PC-9 (cell line): ENCODE results near the gene KCNK3. TPM values are rescaled to one million over a fixed set of nuclear protein-coding genes. Genes with fewer than 3 reads are reported as not detected.

Source experiments
- BruUV-seq: library from RNA; stranded (reverse); fragments of 400-500 nt; replicated peaks from 2 replicates; lab custom pipeline; 2021; lab: Mats Ljungman, UMichigan
- CTCF ChIA-PET: fragments of 300-600 bp; sonication (Branson Sonifier 250); formaldehyde crosslinking; loops from one replicate; lab custom pipeline; 2022; ENCODE audit warnings: antibody characterized with exemption; lab: Charles Lee
- POLR2A ChIA-PET: fragments of 300-600 bp; sonication (Branson Sonifier 250); formaldehyde crosslinking; loops from one replicate; lab custom pipeline; 2022; ENCODE audit warnings: antibody characterized with exemption; ENCODE audit not compliant: unreplicated experiment; lab: Charles Lee
- DNase-seq, 2 experiments: peaks; one replicate each; pipeline versions ENCODE4 v3.0.0 to v3.0.0-alpha.2; 2015 to 2022; ENCODE audit warnings: mixed read lengths in 1 of 2
- H2AFZ ChIP-seq: fragments of 200-600 bp; sonication (generic); 2 replicates; pipeline ENCODE4 v1.8.1; 2017; ENCODE audit warnings: antibody characterized with exemption
- H3F3A ChIP-seq: fragments of 200-600 bp; sonication (generic); 2 replicates; pipeline ENCODE4 v1.8.1; 2017; ENCODE audit warnings: antibody characterized with exemption, mild to moderate bottlenecking, low read depth; ENCODE audit not compliant: insufficient read depth
- H3K27ac ChIP-seq: fragments of 200-600 bp; sonication (generic); 2 replicates; pipeline ENCODE4 v1.6.1; 2016; ENCODE audit warnings: mixed run types
- H3K27me3 ChIP-seq: fragments of 200-600 bp; sonication (generic); 2 replicates; pipeline ENCODE4 v1.6.1; 2016; ENCODE audit warnings: low read depth, mixed run types; ENCODE audit not compliant: insufficient read depth
- H3K36me3 ChIP-seq: fragments of 200-600 bp; sonication (generic); 2 replicates; pipeline ENCODE4 v1.6.1; 2016; ENCODE audit warnings: low read depth, mixed run types
- H3K4me1 ChIP-seq: fragments of 200-600 bp; sonication (generic); replicated peaks from 2 replicates; pipeline ENCODE4 v1.6.1; 2016; ENCODE audit warnings: mixed run types; ENCODE audit not compliant: insufficient read depth
- H3K4me2 ChIP-seq: fragments of 200-600 bp; sonication (generic); 2 replicates; pipeline ENCODE4 v1.6.1; 2017; ENCODE audit warnings: mixed run types
- H3K4me3 ChIP-seq: fragments of 200-600 bp; sonication (generic); 2 replicates; pipeline ENCODE4 v1.6.1; 2016; ENCODE audit warnings: mixed run types
- H3K79me2 ChIP-seq: fragments of 200-600 bp; sonication (generic); 2 replicates; pipeline ENCODE4 v1.6.1; 2017; ENCODE audit warnings: low read depth, mixed run types
- H3K9me2 ChIP-seq: fragments of 200-600 bp; sonication (generic); 2 replicates; pipeline ENCODE4 v1.8.1; 2017; ENCODE audit warnings: mild to moderate bottlenecking; ENCODE audit not compliant: insufficient read depth
- H3K9me3 ChIP-seq: fragments of 200-600 bp; sonication (generic); 2 replicates; pipeline ENCODE4 v1.8.1; 2016; ENCODE audit warnings: low read depth; ENCODE audit not compliant: insufficient read depth
- H4K20me1 ChIP-seq: fragments of 200-600 bp; sonication (generic); 2 replicates; pipeline ENCODE4 v1.8.1; 2017; ENCODE audit not compliant: insufficient read depth
- EZH2 ChIP-seq: fragments of 200-600 bp; sonication (generic); IDR thresholded peaks from 2 replicates; pipeline ENCODE4 v1.8.0; 2017; ENCODE audit warnings: antibody characterized with exemption, low read depth
- intact Hi-C: fragments of 100-400 bp; cut with micrococcal nuclease; formaldehyde crosslinking; loops from one replicate; pipeline ENCODE4 v1.10.0; 2022; ENCODE audit not compliant: unreplicated experiment
- total RNA-seq: library from RNA; stranded (reverse); gene quantifications from 2 replicates; pipeline ENCODE4 v1.2.3, GENCODE V29; 2021
- TF ChIP-seq, protein P1 (sequence below): fragments of 200-600 bp; sonication (generic); conservative IDR thresholded peaks from 2 replicates; pipeline ENCODE4 v1.6.1; 2017; ENCODE audit warnings: mixed run types, antibody characterized with exemption, mild to moderate bottlenecking, moderate library complexity

Gene KCNK3
- total RNA-seq, 1 experiment from 2014 or later: not detected

DNA sequence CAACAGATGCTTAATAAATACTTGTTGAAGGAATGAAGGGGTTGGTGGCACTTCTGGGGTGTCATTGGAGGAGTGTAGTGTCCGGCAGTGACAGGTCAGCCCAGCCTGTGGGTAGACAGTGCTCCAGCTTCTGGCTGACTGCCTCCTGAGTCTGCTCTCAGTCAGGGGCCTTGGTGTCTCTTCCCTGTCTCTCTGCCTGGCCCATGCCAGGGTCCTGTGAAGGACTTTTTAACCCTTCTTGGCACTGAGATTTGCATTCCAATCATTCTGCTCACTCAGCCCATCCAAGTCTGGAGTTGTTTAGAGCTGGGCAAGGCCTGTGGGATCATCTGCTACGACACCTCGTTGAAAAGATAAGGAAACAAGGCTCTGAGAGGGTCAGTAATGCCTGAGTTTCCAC is 1.4 kb upstream of the KCNK3 start:
- ChIA-PET POLR2A (no interaction called here), CTCF (interaction anchor here (0.6 kb wide), 1 partner anchor 113 kb away, joined by 3 read pairs; no protein-coding TSS in a partner anchor)
- Histone ChIP-seq H3K4me3 (no peak overlapping the region), H3K36me3 (no peaks in the 10 kb centered on the region), H3K27ac (no peak overlapping the region), H4K20me1 (no peaks in the 10 kb centered on the region), H3K4me1 (peaks cover 5% of the 10 kb centered on the region; the same call in 1 of the 2 replicates), H3K79me2 (no peaks in the 10 kb centered on the region), H3K9me2 (no peaks in the 10 kb centered on the region), H3K9me3 (no peaks in the 10 kb centered on the region), H2AFZ (no peak overlapping the region), H3F3A (peaks cover 5% of the 10 kb centered on the region; the same call in 1 of the 2 replicates), H3K4me2 (no peak overlapping the region), H3K27me3 (no peaks in the 10 kb centered on the region)
- no TSS peak for BruUV-seq
- intact Hi-C loops: no loop called here
- no peak for TF ChIP-seq EZH2
- TF ChIP-seq, protein P1, sequence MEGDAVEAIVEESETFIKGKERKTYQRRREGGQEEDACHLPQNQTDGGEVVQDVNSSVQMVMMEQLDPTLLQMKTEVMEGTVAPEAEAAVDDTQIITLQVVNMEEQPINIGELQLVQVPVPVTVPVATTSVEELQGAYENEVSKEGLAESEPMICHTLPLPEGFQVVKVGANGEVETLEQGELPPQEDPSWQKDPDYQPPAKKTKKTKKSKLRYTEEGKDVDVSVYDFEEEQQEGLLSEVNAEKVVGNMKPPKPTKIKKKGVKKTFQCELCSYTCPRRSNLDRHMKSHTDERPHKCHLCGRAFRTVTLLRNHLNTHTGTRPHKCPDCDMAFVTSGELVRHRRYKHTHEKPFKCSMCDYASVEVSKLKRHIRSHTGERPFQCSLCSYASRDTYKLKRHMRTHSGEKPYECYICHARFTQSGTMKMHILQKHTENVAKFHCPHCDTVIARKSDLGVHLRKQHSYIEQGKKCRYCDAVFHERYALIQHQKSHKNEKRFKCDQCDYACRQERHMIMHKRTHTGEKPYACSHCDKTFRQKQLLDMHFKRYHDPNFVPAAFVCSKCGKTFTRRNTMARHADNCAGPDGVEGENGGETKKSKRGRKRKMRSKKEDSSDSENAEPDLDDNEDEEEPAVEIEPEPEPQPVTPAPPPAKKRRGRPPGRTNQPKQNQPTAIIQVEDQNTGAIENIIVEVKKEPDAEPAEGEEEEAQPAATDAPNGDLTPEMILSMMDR: no peak
- DNase-seq: no peak

DNA sequence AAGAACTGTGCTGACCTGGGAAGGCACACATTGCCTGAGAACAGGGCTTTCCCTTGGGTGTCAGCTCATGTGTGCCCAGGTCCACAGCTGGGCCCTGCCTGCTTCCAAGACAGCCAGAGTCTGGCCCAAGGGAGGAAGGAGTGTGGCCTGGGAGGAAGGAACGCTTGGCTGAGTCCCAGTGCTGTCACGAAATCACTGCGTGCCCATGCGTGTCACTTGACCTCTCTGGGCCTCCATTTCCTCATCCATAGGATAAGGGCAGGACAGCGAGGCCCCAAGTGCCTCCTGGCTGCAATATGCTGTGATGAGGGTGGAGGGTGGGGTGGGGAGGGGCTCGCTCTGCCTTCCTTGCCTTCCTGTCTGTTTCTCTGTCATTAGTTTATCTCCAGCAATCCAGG is 642 bp upstream of the KCNK3 start:
- Histone ChIP-seq H3K9me2 (no peaks in the 10 kb centered on the region), H3K27ac (no peak overlapping the region), H3K27me3 (no peaks in the 10 kb centered on the region), H2AFZ (no peak overlapping the region), H3K79me2 (no peaks in the 10 kb centered on the region), H3K9me3 (no peaks in the 10 kb centered on the region), H3K4me2 (no peak overlapping the region), H3K4me3 (no peak overlapping the region), H3K36me3 (no peaks in the 10 kb centered on the region), H3K4me1 (peaks cover 10% of the 10 kb centered on the region), H3F3A (peaks cover 10% of the 10 kb centered on the region; the same call in 1 of the 2 replicates), H4K20me1 (no peaks in the 10 kb centered on the region)
- TF ChIP-seq, protein P1: no peak
- no peak for TF ChIP-seq EZH2
- no TSS peak for BruUV-seq
- no peak for DNase-seq
- intact Hi-C loops: no loop called here
- POLR2A ChIA-PET: no interaction called here
- CTCF ChIA-PET: interaction anchor here (0.6 kb wide), 1 partner anchor 114 kb away, joined by 3 read pairs; no protein-coding TSS in a partner anchor

DNA sequence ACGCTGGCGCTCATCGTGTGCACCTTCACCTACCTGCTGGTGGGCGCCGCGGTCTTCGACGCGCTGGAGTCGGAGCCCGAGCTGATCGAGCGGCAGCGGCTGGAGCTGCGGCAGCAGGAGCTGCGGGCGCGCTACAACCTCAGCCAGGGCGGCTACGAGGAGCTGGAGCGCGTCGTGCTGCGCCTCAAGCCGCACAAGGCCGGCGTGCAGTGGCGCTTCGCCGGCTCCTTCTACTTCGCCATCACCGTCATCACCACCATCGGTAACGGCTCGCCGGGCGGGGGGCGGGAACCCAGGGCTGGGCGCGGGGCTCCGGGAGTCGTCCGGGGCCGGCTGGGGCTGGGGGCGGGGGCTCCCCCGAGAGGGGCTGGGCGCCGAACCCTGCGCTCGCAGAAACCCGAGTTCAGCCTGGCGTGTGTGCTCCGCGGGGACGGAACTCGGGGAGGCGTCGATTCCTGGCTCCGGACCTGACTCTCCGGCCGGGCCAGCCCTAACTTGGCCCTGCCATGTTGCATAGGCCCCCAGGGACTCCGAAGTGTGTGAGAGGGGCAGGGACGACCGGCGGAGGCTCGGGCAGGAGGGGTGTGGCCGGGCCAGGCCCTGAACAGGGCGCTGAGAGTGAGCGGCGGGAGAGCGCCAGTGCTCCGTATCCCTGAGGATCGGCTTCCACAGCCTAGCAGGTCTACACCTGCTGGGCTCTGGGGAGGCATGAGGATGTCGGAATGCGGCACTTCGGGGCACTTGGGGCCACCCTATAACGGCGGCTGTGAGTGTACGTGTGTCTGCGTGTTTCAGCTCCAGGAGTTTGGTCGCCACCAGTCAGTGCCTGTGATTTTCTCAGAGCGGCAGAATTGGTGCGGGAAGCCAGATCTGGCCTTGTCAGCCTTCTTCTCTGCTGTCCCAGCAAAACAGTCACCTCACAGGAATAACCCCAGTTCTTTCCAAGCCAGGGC is 651 bp downstream of the KCNK3 start:
- Histone ChIP-seq H3K9me2 (no peaks in the 10 kb centered on the region), H3K4me3 (no peak overlapping the region), H3K79me2 (no peaks in the 10 kb centered on the region), H4K20me1 (no peaks in the 10 kb centered on the region), H3K4me1 (peaks cover 18% of the 10 kb centered on the region), H3K27ac (no peak overlapping the region), H3K4me2 (no peak overlapping the region), H3K27me3 (no peaks in the 10 kb centered on the region), H3F3A (peaks cover 19% of the 10 kb centered on the region; the same call in 1 of the 2 replicates), H2AFZ (no peak overlapping the region), H3K9me3 (no peaks in the 10 kb centered on the region), H3K36me3 (no peaks in the 10 kb centered on the region)
- BruUV-seq: no TSS peak
- intact Hi-C loops: no loop called here
- TF ChIP-seq, protein P1: no peak
- TF ChIP-seq EZH2: no peak
- POLR2A ChIA-PET: no interaction called here
- DNase-seq: no peak
- CTCF ChIA-PET: interaction anchor here (0.6 to 0.7 kb wide), 2 partner anchors 89 kb away, joined by 8 to 9 read pairs; no protein-coding TSS in a partner anchor
